GM18505 (cell line): Measurements from ENCODE around the gene KIF3B.

Experiments used
- ATAC-seq: cut with Tn5 transposase; IDR thresholded peaks from one replicate; pipeline ENCODE4 v1.9.1; 2021; ENCODE audit not compliant: unreplicated experiment
- POLR2A ChIP-seq: IDR thresholded peaks from 4 replicates; pipeline ENCODE4 v1.6.1; 2011; ENCODE audit warnings: borderline replicate concordance; ENCODE audit not compliant: insufficient read depth, insufficient read length; ENCODE audit errors: extremely low read depth

Gene KIF3B

DNA sequence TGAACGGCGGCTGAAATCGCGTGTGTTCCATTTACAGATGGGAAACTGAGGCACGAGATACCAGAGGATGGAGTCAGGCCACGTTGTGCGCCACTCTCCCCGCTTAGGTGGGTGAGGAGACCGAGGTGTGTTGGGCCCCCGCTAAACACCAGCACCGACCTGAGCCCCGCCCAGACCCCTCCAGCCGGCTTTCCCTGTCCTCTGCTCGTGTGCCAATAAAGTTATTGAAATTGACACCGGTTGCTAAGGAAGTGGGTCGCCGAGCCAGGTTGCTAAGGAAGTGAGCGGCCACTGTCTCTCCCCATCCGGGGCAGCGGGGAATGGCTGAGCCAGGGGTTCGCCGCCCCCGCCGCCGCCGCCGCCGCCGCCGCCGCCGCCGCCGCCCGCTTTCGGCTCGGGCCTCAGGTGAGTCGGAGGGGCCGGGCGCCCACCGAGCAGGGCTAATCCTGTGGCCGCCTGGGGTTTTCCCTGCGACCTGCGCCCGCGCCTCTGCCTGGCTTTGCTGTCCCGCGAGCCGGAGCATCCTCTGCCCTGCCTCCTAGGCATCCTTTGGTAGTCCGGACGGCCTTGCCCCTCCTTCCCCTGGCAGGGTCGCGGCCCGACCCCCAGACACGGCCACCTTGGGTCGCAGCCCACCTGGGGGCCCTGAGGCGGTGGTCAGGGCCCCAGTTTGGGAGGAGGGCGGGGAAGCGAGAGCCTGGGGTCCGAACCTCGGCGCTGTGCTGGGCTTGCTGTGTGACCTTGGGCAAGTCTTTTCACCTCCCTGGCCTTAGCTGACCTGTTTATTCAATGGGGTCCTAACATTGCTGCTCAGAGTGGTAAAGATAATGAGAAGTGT lies at the start of gene KIF3B:
TSS of gene KIF3B (plus strand) at position 291 of the 838 bp plus-strand sequence. CDS start 32,127 bp downstream, outside the sequence.
- TF ChIP-seq POLR2A: peak; percentile 23
- peak; percentile 71 for ATAC-seq

GRCh38 chr20:32227744-32228688 lies 49.4 kb upstream of the KIF3B start:
- ATAC-seq: no peak
- TF ChIP-seq POLR2A: no peak

GRCh38 chr20:32229251-32229747 lies 48.2 kb upstream of the KIF3B start:
- no peak for ATAC-seq
- no peak for TF ChIP-seq POLR2A

GRCh38 chr20:32230707-32231106 lies 46.7 kb upstream of the KIF3B start:
- no peak for TF ChIP-seq POLR2A
- no peak for ATAC-seq

DNA sequence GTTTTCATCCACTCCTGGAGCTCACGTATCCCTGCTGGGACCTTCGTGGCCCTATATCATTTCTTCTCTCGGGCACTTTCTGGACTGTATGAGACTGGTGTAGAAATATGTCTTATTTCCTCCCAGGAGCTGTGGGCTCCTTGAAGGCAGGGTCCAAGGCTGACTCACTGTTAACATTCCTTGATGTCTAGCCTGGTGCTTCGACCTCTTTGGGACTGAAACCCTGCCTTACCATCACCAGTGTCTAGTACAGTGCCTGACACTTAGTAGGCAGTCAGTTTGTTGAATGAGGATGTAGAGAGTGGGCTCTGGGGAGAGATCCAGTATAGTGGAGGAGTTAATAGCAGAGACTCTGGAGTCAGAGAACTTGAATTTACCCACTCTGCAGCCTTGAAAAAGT lies 46.2 kb upstream of the KIF3B start:
- TF ChIP-seq POLR2A: no peak
- no peak for ATAC-seq

DNA sequence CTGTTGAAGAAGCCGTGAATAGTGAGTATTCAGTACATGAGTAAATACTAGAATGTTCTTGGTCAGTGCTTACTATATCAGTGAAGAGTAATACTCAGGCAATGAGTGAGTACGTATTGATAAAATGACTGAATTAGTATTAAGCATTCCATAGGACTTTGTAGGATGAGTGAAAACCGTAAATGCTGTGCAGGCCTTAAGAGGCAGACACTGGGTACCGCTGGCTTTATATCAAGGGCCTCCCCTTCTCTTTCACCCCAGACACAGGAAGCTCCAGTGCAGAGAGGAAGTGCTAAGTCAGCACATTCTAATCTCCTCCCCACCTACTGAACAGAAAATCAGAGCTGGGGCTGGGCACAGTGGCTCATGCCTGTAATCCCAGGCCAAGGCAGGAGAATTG lies 45.6 kb upstream of the KIF3B start:
- ATAC-seq: no peak
- TF ChIP-seq POLR2A: no peak

GRCh38 chr20:32232326-32232886 lies 45.0 kb upstream of the KIF3B start:
- TF ChIP-seq POLR2A: no peak
- no peak for ATAC-seq

- no peak for ATAC-seq
- TF ChIP-seq POLR2A: no peak
Measured at GRCh38 chr20:32233286-32233685, 44.2 kb upstream of the KIF3B start.

- no peak for TF ChIP-seq POLR2A
- no peak for ATAC-seq
Measured at GRCh38 chr20:32234135-32234808, 43.2 kb upstream of the KIF3B start.

DNA sequence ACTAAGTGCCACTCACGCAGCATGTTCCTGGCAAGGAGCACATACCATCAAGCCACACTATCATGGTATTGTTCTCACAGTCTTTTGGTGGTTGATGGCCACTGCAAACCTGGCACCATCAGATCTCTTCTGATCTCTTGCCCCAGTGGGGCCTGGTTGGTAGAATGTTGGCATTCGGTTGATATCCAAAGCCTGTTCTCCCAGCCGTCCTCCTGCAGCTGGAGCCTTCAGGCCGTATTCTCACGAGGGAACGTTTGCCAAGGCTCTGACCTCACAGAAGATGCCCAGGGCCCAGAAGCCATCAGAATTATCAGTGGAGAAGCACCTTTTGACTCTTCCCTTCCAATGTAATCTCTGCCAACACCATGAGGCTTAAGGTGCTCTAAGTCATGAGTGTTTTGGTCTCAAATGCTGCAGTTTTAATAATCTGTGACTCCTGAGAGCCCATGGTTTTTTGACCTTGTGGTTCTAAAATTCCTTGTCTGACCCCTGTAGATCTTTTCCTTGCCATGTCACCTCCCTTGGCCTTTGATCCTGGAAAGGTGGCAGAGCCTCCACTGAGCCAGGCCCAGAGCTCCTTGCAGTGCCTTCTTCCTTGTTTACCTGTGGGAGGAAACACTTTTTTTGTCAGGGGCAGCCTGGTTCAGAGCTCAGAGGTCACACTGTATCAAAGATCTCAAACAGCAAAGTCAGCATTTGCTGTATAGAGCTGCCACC lies 42.0 kb upstream of the KIF3B start:
- ATAC-seq: no peak
- no peak for TF ChIP-seq POLR2A

GRCh38 chr20:32236048-32236533 lies 41.4 kb upstream of the KIF3B start:
- no peak for TF ChIP-seq POLR2A
- ATAC-seq: no peak

- no peak for ATAC-seq
- TF ChIP-seq POLR2A: no peak
Measured at GRCh38 chr20:32236819-32237218, 40.6 kb upstream of the KIF3B start.

- ATAC-seq: no peak
- no peak for TF ChIP-seq POLR2A
Measured at GRCh38 chr20:32237419-32237818, 40.0 kb upstream of the KIF3B start.
